HG02678 (cell line): Measurements from ENCODE around the gene RAP1GAP.
"Not testable (repeated sequence)": the region's sequence is repeated elsewhere in the genome, so short reads cannot be mapped to it uniquely, and the experiment has no call there.

Experiments
- ATAC-seq: cut with Tn5 transposase; IDR thresholded peaks from one replicate; pipeline ENCODE4 v1.9.1; 2021; ENCODE audit warnings: mild to moderate bottlenecking, moderate library complexity; ENCODE audit not compliant: unreplicated experiment

RAP1GAP gene

GRCh38 chr1:21680381-21680780, 11.2 kb upstream of the RAP1GAP start:
- ATAC-seq = no peak

DNA sequence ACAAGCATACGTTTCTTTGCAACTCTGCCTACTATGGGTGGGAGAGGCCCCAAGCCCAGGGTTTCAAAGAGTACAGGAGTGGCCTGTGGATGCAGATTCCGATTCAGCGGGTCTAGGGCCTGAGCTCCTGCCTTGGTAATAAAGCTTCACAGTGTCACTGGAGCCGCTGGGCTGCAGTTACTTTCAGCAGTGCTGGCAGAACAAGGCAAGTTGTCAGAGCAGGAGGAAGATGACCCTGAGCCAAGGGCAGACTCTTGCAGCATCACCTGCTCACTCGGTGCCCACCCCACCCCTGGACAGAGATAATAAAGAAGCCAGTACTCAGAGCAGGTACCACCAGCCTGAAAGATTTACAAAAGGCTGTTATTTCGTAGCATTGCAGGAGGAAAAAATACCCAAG, 8.0 kb upstream of the RAP1GAP start:
- no peak for ATAC-seq

GRCh38 chr1:21674957-21675356, 5.8 kb upstream of the RAP1GAP start:
- no peak for ATAC-seq

DNA sequence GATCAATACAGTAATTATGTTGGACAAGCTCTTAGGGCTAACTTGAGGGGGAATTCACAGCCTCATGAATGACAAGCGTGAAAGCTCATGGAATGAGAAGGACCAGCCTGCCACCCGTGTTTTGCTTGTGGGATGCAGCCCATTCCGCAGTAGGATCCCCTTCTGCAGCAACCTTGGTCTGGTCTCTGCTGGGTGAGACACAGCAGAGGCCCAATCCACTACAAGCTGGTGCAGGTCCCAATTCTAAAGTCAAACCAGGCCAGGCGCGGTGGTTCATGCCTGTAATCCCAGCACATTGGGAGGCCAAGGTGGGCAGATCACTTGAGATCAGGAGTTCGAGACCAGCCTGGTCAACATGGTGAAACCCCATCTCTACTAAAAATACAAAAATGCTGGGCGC, 4.7 kb upstream of the RAP1GAP start:
- not testable (repeated sequence) for ATAC-seq

- ATAC-seq = no peak
These were observed 4.2 kb upstream of the RAP1GAP start for GRCh38 chr1:21673277-21673780.

DNA sequence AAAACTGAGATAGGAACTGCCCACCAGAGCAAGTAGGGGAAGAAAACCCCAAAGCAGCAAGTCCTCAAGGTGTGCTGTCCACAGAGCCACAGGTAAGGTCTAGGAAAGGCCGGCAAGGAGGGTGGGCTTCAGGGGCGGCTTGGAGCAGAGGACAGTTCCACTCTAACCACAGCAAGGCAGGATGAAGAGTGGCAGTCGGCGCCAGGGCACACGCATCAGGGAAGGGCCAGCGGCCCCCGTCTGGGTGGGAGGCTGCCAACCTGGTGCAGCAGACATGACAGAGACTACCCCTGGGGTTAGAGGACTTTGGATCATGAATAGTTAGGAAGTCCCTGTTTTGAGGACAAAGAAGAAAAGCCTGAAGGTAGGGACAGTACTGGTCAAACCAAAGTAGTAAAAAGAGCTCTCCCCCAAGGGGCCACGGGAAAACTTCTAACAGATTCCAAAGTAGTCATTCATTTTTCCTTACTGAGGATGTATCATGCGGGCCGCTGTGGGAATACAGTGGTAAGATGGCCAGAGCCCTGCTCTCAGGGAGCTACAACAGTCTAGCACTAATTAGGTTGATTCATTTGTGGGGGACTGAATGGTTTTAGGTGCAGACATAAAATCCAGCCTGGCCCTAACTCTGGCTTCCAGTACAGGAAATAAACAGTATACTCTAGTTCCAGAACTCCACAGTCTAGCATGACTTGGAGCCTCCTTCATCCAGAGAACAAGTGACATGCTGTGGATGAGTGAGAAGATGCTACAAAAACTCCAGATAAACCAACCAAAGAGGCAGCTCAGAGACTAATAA, 3.5 kb upstream of the RAP1GAP start:
- no peak for ATAC-seq

DNA sequence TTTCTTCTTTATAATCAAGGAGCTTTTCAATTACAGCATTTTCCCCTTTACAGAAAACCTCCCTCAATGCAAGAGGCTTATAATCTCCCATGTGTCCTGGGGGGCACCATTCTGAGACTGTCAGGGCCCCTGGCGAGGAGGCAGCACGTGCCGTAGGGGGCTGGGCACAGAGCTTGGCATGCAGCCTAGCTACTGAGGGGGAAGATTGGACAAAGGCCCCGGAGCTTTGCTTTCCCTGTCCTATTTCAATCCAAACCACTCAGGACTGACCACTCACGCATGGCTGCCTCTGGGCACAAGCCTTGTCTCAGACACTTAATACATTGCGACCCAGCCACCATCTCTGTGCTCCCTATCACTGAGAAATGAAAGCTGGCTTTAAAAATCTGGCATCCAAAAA, 2.8 kb upstream of the RAP1GAP start:
- no peak for ATAC-seq

DNA sequence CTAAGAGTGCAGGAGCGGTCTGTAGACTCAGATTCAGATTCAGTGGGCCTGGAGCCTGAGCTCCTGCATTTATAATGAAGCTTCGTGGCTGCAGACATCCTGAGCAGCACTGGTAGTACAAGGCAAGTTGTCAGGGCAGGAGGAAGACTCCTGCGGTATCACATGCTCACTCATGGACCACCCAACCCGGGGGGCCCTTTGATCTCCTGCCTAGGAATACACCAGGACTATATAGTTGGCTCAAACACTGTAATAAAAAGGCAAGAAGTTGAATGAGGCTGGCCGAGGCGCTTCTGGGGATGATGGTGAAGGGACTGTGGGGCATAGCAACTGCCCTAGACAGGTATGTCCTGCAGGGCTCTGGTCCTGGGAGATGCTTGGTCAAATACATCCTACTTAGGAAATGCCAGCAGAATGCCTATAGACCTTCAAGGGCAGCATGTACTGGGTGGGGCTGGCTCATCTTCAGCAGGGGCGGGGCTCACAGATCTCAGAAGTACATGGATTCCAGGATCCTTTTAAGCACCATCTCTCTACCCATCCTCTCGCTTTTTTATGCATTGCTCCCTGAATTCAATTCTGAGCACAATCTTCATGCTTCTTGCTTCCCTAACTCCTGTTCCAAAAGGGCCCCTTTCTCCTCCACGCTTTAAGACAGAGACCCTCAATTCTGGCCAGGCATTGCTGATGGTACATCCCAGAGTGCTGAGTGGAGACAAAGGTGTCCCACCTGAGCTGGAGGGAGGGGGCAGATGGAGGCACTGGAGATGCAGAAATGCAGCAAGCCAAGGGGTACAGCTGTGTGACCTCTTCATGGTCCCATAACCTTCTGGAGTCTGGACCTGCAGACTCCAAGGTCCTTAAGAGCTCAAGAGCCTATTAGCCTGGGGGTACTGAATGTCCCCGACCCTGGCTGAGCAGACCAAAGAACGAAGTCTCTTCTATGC, 2.1 kb upstream of the RAP1GAP start:
- ATAC-seq = no peak

GRCh38 chr1:21670059-21670881, 1.1 kb upstream of the RAP1GAP start:
- ATAC-seq = no peak

DNA sequence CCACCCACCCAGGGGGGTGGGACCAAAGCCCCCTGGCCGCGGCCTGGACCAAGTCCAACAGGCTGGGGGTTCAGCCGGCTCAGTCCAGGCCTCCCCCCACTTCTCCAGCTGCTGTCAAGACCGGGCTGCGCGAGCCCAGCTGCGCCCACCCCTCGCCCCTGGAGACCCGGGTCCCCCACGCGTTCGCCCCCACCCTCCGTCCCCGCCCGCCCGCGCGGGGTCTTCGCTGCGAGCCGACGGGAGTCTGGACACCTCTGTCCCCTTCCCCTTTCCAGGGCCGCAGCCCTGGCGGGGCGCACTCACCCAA, 253 bp downstream of the RAP1GAP start:
- ATAC-seq = no peak

DNA sequence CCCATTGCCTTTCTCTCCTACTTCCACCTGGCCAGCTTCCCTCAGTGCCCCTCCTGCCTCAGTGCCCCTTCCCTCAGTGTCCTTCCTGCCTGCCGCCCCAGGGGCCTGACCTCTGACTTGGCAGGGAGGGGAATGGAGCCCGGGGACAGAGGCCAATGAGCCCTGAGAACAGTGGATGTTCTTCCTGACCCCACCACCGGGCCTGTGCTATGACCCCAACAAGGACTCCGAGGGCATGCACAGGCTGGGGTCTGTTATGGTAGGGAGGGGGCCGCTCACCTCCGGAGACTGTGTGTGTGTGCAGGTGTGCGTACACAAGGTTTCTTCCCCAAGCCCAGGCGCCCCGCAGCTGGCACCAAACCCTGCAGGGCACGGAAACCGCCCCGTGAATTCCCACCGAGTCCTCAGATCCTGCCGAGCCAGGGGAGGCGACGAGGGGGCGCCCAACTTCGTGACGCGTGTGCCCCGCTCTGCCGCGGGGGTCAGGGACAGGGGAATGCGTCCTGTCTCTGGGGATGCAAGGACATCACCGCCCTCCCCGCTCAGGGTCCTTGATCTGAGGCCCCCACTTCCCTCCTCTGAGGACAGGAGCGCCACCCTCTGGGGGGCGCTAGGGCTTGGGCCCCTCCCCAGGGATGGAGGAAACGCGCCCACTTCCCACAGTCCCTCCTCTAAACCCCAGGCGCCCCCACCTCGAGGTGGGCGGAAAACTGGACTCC, 766 bp downstream of the RAP1GAP start:
- no peak for ATAC-seq

GRCh38 chr1:21667348-21668231, 1.6 kb downstream of the RAP1GAP start:
- no peak for ATAC-seq

DNA sequence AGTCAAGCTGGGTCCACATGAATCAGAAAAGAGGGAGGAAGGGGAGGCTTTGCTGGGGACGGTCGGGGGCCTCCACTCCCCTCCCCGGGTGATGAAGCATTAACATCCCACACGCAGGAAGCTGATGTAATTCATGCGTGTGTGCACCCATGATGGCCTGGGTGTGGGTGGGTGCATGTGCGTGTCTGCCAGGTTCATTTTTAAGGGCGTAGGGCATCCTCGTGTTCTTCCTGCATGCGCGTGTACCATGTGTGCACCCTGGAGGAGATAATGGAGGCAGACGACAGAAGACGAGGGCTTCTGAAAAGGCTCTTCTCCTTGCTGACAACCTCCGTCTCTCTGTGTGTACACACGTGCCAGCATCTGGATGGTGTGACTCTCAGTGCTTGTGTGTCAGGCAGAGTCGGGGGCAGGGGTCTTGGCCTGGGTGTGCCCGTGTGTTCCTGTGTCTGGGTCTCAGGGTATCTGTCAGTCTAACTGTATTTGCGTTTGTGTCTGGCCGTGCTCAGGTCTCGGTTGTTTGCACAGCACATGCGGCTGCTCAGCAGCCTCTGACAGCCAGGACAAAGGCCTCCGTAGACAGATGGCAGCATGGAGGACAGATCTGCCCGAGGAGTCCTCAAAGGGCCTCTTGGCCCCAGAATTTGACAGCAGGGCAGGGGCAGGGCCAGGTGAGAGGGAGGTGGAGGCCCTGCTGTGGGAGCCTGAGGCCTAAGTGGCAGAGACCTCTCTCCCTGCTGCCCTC, 2.4 kb downstream of the RAP1GAP start:
- no peak for ATAC-seq

- no peak for ATAC-seq
These were observed 3.2 kb downstream of the RAP1GAP start for GRCh38 chr1:21665711-21666575.

DNA sequence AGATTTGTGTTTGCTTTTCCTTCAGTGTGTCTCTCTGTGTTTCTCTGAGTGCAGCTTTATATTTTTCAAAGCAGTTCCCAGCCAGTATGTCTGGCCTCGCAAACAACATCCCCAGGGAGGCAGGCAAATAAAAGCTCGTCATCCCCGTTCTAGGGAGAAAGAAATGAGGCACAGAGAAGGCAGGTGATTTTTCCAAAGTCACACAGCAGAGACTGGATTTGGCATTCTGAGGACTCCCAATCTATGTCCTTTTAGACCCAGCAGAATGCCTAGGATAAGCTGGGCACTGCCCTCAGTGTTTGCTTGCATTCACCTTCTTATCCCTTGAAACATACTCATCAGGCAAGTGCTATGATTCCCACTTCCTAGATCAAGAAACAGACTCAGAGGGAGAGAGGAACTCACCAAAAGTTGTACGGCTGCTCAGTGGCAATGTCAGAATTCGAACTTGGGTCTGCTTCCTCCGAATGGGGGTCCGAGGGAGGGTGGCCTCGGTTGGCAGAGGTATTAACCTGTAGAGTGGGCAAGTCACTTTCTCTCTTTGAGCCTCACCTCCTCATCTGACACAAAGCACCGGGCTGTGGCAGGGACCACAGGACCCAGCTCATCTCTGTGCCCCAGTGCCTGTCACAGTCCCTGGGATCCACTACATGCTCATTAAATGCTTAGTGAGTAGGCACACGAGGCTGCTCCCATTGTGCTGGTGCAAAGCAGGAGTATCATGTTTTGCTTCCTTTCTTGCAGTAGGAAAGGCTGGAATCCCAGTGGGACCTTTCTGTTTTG, 4.2 kb downstream of the RAP1GAP start:
- ATAC-seq = no peak

- no peak for ATAC-seq
These were observed 5.0 kb downstream of the RAP1GAP start for GRCh38 chr1:21663951-21664805.
